MCF 10A (cell line): Measurements from ENCODE around the gene OR56B4. TPM values are rescaled to one million over a fixed set of nuclear protein-coding genes. Genes with fewer than 3 reads are reported as not detected.

Source experiments
- BruUV-seq: library from RNA; stranded (reverse); fragments of 400-500 nt; replicated peaks from 2 replicates; lab custom pipeline; 2021; lab: Mats Ljungman, UMichigan
- CTCF ChIA-PET: fragments of 300-600 bp; sonication (Branson Sonifier 250); formaldehyde crosslinking; extraction: SDS; loops from one replicate; lab custom pipeline; 2021; ENCODE audit warnings: antibody characterized with exemption, inconsistent platforms; lab: Yijun Ruan, JAX
- POLR2A ChIA-PET: fragments of 300-600, 350-650 bp; sonication (Branson Sonifier 250); formaldehyde crosslinking; extraction: SDS; loops from one replicate; lab custom pipeline; 2020; ENCODE audit warnings: antibody characterized with exemption, inconsistent platforms; lab: Yijun Ruan, JAX
- DNase-seq: peaks from one replicate; pipeline ENCODE4 v3.0.0-alpha.2; 2018; ENCODE audit not compliant: unreplicated experiment
- H3K27ac Mint-ChIP-seq: one replicate; pipeline ENCODE4 v1.8.0; 2022; ENCODE audit warnings: mild to moderate bottlenecking, low read depth, mixed read lengths; ENCODE audit not compliant: unreplicated experiment
- H3K27me3 Mint-ChIP-seq: one replicate; pipeline ENCODE4 v1.8.0; 2022; ENCODE audit warnings: mixed read lengths; ENCODE audit not compliant: insufficient read depth, unreplicated experiment
- H3K36me3 Mint-ChIP-seq: one replicate; pipeline ENCODE4 v1.8.0; 2022; ENCODE audit warnings: mild to moderate bottlenecking, moderate library complexity, mixed read lengths; ENCODE audit not compliant: insufficient read depth, unreplicated experiment
- H3K4me1 Mint-ChIP-seq: one replicate; pipeline ENCODE4 v1.8.0; 2022; ENCODE audit warnings: mixed read lengths; ENCODE audit not compliant: insufficient read depth, unreplicated experiment
- H3K4me3 Mint-ChIP-seq: one replicate; pipeline ENCODE4 v1.8.0; 2022; ENCODE audit warnings: mild to moderate bottlenecking, moderate library complexity, mixed read lengths; ENCODE audit not compliant: unreplicated experiment
- H3K9me3 Mint-ChIP-seq: one replicate; pipeline ENCODE4 v1.8.0; 2022; ENCODE audit warnings: mixed read lengths; ENCODE audit not compliant: unreplicated experiment
- intact Hi-C: fragments of 100-400 bp; cut with micrococcal nuclease; formaldehyde crosslinking; loops from 2 replicates; pipeline ENCODE4 v1.14.1; 2022
- total RNA-seq: library from RNA; stranded (reverse); gene quantifications from 2 replicates; pipeline ENCODE4 v1.2.3, GENCODE V29; 2022
- TF ChIP-seq, protein P1 (sequence below): fragments of 200-600 bp; IDR thresholded peaks from one replicate; pipeline ENCODE4 v1.8.0; 2022; ENCODE audit warnings: antibody characterized with exemption, mild to moderate bottlenecking; ENCODE audit not compliant: unreplicated experiment

OR56B4 gene
- total RNA-seq, 1 experiment from 2014 or later = not detected

DNA sequence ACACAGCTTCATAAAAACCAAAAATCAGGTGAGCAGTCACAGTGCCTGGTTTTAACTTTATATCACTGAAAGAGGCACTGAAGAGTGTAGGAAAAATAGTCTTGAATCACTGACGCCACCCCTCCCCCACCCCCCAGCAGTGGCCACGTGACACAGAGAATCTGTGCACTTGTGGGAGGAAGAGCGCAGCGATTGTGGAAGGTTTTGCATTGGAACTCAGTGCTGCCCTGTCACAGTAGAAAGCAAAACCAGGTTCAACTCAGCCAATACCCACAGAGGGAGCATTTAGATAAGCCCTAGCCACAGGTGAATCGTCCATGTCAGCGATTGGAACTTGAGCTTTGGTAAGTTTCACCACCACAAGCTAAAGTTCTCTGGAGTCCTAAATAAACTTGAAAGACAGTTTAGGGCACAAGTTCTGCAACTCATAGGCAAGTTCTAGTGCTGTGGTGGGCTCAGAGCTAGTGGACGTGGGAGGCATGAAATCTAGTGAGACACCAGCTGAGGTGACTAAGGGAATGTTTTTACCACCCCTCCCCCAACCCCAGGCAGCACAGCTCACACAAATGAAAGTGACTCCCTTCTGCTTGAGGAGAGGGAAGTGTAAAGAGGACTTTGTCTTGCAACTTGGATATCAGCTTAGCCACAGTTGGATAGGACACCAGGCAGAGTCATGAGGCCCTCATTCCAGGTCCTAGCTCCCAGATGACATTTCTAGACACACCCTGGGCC, 49.3 kb downstream of the OR56B4 start:
- ChIA-PET POLR2A (no interaction called here), CTCF (interaction anchor here (0.6 to 1.0 kb wide), 2 partner anchors 207 to 550 kb away, joined by 3 to 8 read pairs; no protein-coding TSS in a partner anchor)
- BruUV-seq = no TSS peak
- Mint-ChIP-seq H3K27ac (no peak overlapping the region), H3K4me3 (no peak overlapping the region), H3K4me1 (no peaks in the 10 kb centered on the region), H3K36me3 (no peaks in the 10 kb centered on the region), H3K27me3 (no peaks in the 10 kb centered on the region), H3K9me3 (no peaks in the 10 kb centered on the region)
- intact Hi-C loops = no loop called here
- no peak for DNase-seq
- TF ChIP-seq, protein P1, sequence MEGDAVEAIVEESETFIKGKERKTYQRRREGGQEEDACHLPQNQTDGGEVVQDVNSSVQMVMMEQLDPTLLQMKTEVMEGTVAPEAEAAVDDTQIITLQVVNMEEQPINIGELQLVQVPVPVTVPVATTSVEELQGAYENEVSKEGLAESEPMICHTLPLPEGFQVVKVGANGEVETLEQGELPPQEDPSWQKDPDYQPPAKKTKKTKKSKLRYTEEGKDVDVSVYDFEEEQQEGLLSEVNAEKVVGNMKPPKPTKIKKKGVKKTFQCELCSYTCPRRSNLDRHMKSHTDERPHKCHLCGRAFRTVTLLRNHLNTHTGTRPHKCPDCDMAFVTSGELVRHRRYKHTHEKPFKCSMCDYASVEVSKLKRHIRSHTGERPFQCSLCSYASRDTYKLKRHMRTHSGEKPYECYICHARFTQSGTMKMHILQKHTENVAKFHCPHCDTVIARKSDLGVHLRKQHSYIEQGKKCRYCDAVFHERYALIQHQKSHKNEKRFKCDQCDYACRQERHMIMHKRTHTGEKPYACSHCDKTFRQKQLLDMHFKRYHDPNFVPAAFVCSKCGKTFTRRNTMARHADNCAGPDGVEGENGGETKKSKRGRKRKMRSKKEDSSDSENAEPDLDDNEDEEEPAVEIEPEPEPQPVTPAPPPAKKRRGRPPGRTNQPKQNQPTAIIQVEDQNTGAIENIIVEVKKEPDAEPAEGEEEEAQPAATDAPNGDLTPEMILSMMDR = no peak

Other genes starting within 250 kb of the OR56B4 start
- not detected in 2 replicates for gene OR52E8, start 250.0 kb upstream of the OR56B4 start, total RNA-seq
- not detected in 2 replicates for gene OR52E4, start 227.1 kb upstream of the OR56B4 start, total RNA-seq
- gene OR52E5, start 214.5 kb upstream of the OR56B4 start, total RNA-seq = not detected in 2 replicates
- gene OR56A3, start 165.4 kb upstream of the OR56B4 start, total RNA-seq = not detected in 2 replicates
- gene OR56A5, start 139.2 kb upstream of the OR56B4 start, total RNA-seq = not detected in 2 replicates
- gene OR52L1, start 120.7 kb upstream of the OR56B4 start, total RNA-seq = not detected in 2 replicates
- not detected in 2 replicates for gene OR56A4, start 100.7 kb upstream of the OR56B4 start, total RNA-seq
- not detected in 2 replicates for gene OR56A1, start 76.9 kb upstream of the OR56B4 start, total RNA-seq
- gene OR52B2, start 62.6 kb downstream of the OR56B4 start, total RNA-seq = not detected in 2 replicates
- not detected in 2 replicates for gene OR52W1, start 91.5 kb downstream of the OR56B4 start, total RNA-seq
- gene C11orf42, start 97.9 kb downstream of the OR56B4 start, total RNA-seq = not detected in 2 replicates
- gene FHIP1B, start 127.0 kb downstream of the OR56B4 start, total RNA-seq = 44.6 and 51.1 TPM in 2 replicates
- gene CNGA4, start 131.4 kb downstream of the OR56B4 start, total RNA-seq = not detected in 2 replicates
- gene CCKBR, start 152.2 kb downstream of the OR56B4 start, total RNA-seq = not detected in 2 replicates
- gene CAVIN3, start 212.8 kb downstream of the OR56B4 start, total RNA-seq = 69.9 and 89.5 TPM in 2 replicates